ENCODE measurements around the gene MAJIN.

GRCh38 chr11:64933213-64933934 lies 38.5 kb downstream of the MAJIN start:
- TF ChIP-seq CTCF (IDR thresholded peaks at IDR 0.05) (no peak), ZFX (IDR thresholded peaks at IDR 0.05; ENCODE audit: borderline replicate concordance) (no peak)
